C4-2B (cell line): ENCODE results near the gene SNX33.

Experiments used
- CTCF ChIP-seq: fragments of 450-650 bp; conservative IDR thresholded peaks from 2 replicates; pipeline ENCODE4 v1.5.1; 2017; ENCODE audit warnings: mild to moderate bottlenecking
- ZFX ChIP-seq: fragments of 450-650 bp; IDR thresholded peaks from 2 replicates; pipeline ENCODE4 v1.6.1; 2017

- no peak for TF ChIP-seq CTCF
- no peak for TF ChIP-seq ZFX
These were observed 16.3 kb downstream of the SNX33 start for GRCh38 chr15:75663931-75664421.
